HG02642 (cell line): ENCODE data around the gene CEBPA.
A peak's percentile ranks its signal among the peaks of the same experiment; 100 is the strongest.
"Not testable (repeated sequence)": the region's sequence is repeated elsewhere in the genome, so short reads cannot be mapped to it uniquely, and the experiment has no call there.

Experiments
- ATAC-seq: cut with Tn5 transposase; IDR thresholded peaks from one replicate; pipeline ENCODE4 v1.9.1; 2021; ENCODE audit warnings: mild to moderate bottlenecking; ENCODE audit not compliant: unreplicated experiment, poor library complexity

The CEBPA gene

GRCh38 chr19:33302974-33303790 is 848 bp upstream of the CEBPA start:
- peak; percentile 29 for ATAC-seq

- ATAC-seq, result no peak
These were observed 497 bp downstream of the CEBPA start for GRCh38 chr19:33301900-33302174.

- no peak for ATAC-seq
These were observed 1.0 kb downstream of the CEBPA start for GRCh38 chr19:33301144-33301899.

GRCh38 chr19:33300894-33301143 is 1.5 kb downstream of the CEBPA start:
- no peak for ATAC-seq

GRCh38 chr19:33300009-33300893 is 2.1 kb downstream of the CEBPA start:
- no peak for ATAC-seq

- ATAC-seq, result no peak
These were observed 3.2 kb downstream of the CEBPA start for GRCh38 chr19:33299051-33299688.

- ATAC-seq, result no peak
These were observed 4.0 kb downstream of the CEBPA start for GRCh38 chr19:33298146-33298911.

GRCh38 chr19:33297401-33298145 is 4.8 kb downstream of the CEBPA start:
- ATAC-seq, result no peak

- no peak for ATAC-seq
These were observed 5.8 kb downstream of the CEBPA start for GRCh38 chr19:33296488-33296971.

- no peak for ATAC-seq
These were observed 6.5 kb downstream of the CEBPA start for GRCh38 chr19:33295621-33296487.

GRCh38 chr19:33295046-33295445 is 7.3 kb downstream of the CEBPA start:
- not testable (repeated sequence) for ATAC-seq

- no peak for ATAC-seq
These were observed 8.1 kb downstream of the CEBPA start for GRCh38 chr19:33294058-33294798.

- ATAC-seq, result no peak
These were observed 8.9 kb downstream of the CEBPA start for GRCh38 chr19:33293255-33294057.

GRCh38 chr19:33292595-33293254 is 9.6 kb downstream of the CEBPA start:
- no peak for ATAC-seq

- ATAC-seq, result no peak
These were observed 10.5 kb downstream of the CEBPA start for GRCh38 chr19:33291623-33292534.
